Neural crest cell (in vitro differentiated cells): ENCODE measurements around the gene CEP55. TPM values are rescaled to one million over a fixed set of nuclear protein-coding genes. Genes with fewer than 3 reads are reported as not detected.

Experiments used
- DNase-seq: peaks from one replicate; pipeline ENCODE4 v3.0.0; 2021; ENCODE audit warnings: low read depth, mixed read lengths, low spot score
- H3K27ac Mint-ChIP-seq: one replicate; pipeline ENCODE4 v1.8.0; 2021; ENCODE audit warnings: mild to moderate bottlenecking, mixed read lengths; ENCODE audit not compliant: unreplicated experiment
- H3K27me3 Mint-ChIP-seq: 2 replicates; pipeline ENCODE4 v1.8.0; 2021; ENCODE audit warnings: low read depth, mild to moderate bottlenecking, mixed read lengths
- H3K36me3 Mint-ChIP-seq: 2 replicates; pipeline ENCODE4 v1.8.0; 2021; ENCODE audit warnings: low read depth, mild to moderate bottlenecking, mixed read lengths
- H3K4me1 Mint-ChIP-seq: 2 replicates; pipeline ENCODE4 v1.8.0; 2021; ENCODE audit warnings: mixed read lengths
- H3K4me3 Mint-ChIP-seq: one replicate; pipeline ENCODE4 v1.8.0; 2021; ENCODE audit warnings: mild to moderate bottlenecking, mixed read lengths
- H3K9me3 Mint-ChIP-seq: 2 replicates; pipeline ENCODE4 v1.8.0; 2021; ENCODE audit warnings: mixed read lengths
- total RNA-seq: library from RNA; stranded (reverse); gene quantifications from 2 replicates; pipeline ENCODE4 v1.2.1, GENCODE V29; 2021
- TF ChIP-seq, protein P1 (sequence below): fragments of 200-600 bp; sonication (generic); conservative IDR thresholded peaks from 2 replicates; pipeline ENCODE4 v1.5.0; 2021; ENCODE audit warnings: antibody characterized with exemption, mild to moderate bottlenecking

Gene CEP55
- total RNA-seq, 1 donor from 2014 or later = 30.7 TPM

DNA sequence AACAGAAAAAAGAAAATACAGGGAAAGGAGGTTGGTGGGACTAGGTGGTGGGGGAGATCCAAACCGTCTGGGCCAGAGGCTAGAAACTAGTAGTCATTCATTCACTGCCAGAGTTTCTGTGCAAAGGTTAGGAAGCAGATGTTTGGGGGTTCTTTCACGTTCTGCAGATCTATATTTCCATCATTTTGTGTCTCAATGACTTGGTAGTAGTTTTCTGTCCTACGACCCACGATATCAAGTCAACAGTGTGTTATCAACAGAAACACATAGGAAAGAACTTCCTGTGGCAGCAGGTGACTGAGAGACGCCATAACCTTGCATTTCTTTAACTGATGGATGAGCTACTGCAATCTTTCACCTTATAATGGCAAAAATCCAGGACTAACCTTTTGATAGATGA is 1.8 kb downstream of the CEP55 start:
- Mint-ChIP-seq H3K9me3 (no peaks in the 10 kb centered on the region), H3K4me1 (peaks cover 40% of the 10 kb centered on the region), H3K36me3 (no peaks in the 10 kb centered on the region), H3K4me3 (peak overlapping the region; percentile 83), H3K27me3 (no peaks in the 10 kb centered on the region), H3K27ac (no peak overlapping the region)
- TF ChIP-seq, protein P1, sequence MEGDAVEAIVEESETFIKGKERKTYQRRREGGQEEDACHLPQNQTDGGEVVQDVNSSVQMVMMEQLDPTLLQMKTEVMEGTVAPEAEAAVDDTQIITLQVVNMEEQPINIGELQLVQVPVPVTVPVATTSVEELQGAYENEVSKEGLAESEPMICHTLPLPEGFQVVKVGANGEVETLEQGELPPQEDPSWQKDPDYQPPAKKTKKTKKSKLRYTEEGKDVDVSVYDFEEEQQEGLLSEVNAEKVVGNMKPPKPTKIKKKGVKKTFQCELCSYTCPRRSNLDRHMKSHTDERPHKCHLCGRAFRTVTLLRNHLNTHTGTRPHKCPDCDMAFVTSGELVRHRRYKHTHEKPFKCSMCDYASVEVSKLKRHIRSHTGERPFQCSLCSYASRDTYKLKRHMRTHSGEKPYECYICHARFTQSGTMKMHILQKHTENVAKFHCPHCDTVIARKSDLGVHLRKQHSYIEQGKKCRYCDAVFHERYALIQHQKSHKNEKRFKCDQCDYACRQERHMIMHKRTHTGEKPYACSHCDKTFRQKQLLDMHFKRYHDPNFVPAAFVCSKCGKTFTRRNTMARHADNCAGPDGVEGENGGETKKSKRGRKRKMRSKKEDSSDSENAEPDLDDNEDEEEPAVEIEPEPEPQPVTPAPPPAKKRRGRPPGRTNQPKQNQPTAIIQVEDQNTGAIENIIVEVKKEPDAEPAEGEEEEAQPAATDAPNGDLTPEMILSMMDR = no peak
- no peak for DNase-seq

DNA sequence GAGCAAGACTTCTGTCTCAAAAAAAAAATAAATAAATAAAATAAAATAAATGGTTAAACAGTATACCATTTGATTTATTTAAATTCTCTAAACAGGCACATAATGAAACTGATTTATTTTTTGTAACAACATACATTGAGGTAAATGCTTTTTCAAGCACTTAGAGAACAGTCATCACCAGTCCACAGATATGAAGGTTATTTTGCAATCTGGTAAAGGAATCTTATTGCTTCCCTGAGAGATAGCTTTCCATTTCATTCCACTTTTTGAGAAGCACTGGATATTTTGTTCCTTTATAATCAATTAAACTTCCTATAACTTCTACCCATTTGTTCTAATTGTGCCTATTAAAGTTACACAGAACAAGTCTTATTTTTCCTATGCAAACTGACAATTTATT is 5.2 kb downstream of the CEP55 start:
- TF ChIP-seq, protein P1 = no peak
- no peaks in the 10 kb centered on the region for H3K9me3 Mint-ChIP-seq
- H3K36me3 Mint-ChIP-seq = peaks cover 4% of the 10 kb centered on the region
- H3K4me1 Mint-ChIP-seq = peaks cover 33% of the 10 kb centered on the region
- no peak for DNase-seq
- H3K27me3 Mint-ChIP-seq = no peaks in the 10 kb centered on the region
- H3K27ac Mint-ChIP-seq = no peak overlapping the region
- H3K4me3 Mint-ChIP-seq = no peak overlapping the region

DNA sequence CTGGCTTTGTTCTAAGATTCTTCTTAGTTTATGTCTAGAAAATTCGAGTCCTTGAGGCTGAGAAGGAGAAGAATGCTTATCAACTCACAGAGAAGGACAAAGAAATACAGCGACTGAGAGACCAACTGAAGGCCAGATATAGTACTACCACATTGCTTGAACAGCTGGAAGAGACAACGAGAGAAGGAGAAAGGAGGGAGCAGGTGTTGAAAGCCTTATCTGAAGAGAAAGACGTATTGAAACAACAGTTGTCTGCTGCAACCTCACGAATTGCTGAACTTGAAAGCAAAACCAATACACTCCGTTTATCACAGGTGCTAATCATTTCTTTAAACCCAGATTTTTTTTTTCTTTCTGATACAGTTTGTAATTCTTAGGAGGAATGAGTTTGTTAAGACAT is 6.7 kb downstream of the CEP55 start:
- no peak overlapping the region for H3K4me3 Mint-ChIP-seq
- H3K4me1 Mint-ChIP-seq = peaks cover 19% of the 10 kb centered on the region
- H3K27me3 Mint-ChIP-seq = no peaks in the 10 kb centered on the region
- no peak overlapping the region for H3K27ac Mint-ChIP-seq
- DNase-seq = no peak
- H3K9me3 Mint-ChIP-seq = no peaks in the 10 kb centered on the region
- peaks cover 4% of the 10 kb centered on the region for H3K36me3 Mint-ChIP-seq
- TF ChIP-seq, protein P1 = no peak

DNA sequence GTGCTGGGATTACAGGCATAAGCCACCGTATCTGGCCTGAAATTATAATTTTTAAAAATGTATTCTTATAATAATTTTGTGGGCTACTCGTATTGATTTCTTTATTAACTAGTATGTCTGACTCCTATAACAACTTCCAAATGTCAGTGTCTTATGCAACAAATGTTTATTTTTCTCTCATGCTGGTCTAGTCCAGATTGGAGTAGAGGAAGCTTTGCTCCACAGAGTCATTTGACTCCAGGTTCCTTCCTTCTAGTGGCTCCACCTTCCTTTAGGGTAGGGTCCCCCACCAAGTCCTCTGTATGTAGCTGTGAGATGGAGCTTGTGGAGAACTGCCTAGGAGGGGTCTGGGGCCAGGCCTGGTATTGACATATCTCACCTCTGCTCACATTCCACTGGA is 8.7 kb downstream of the CEP55 start:
- TF ChIP-seq, protein P1 = no peak
- Mint-ChIP-seq H3K27me3 (no peaks in the 10 kb centered on the region), H3K4me1 (peaks cover 3% of the 10 kb centered on the region), H3K4me3 (no peak overlapping the region), H3K27ac (no peak overlapping the region), H3K36me3 (peaks cover 4% of the 10 kb centered on the region), H3K9me3 (no peaks in the 10 kb centered on the region)
- DNase-seq = no peak

DNA sequence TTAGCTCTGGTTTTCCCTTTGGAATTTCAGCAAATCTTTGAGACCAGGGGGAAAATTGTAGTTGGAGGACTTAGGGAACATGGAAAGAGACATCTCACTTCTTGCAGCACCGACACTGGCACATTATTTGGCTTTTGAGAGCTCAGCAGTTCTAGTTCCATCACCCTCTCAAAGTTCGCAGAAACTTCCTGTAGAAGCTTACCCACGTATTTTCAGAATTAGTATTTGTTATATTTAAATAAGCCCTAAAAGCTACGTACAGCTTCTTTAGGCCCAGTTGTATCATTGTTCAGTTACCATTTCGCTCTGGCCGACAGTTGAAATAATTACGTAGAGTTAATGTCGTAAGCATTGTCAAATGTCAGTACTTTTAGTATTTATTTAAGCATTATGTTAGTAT is 13.4 kb downstream of the CEP55 start:
- TF ChIP-seq, protein P1 = no peak
- H3K27ac Mint-ChIP-seq = no peak overlapping the region
- H3K4me3 Mint-ChIP-seq = no peak overlapping the region
- peaks cover 6% of the 10 kb centered on the region for H3K36me3 Mint-ChIP-seq
- DNase-seq = no peak
- no peaks in the 10 kb centered on the region for H3K9me3 Mint-ChIP-seq
- no peaks in the 10 kb centered on the region for H3K4me1 Mint-ChIP-seq
- no peaks in the 10 kb centered on the region for H3K27me3 Mint-ChIP-seq

DNA sequence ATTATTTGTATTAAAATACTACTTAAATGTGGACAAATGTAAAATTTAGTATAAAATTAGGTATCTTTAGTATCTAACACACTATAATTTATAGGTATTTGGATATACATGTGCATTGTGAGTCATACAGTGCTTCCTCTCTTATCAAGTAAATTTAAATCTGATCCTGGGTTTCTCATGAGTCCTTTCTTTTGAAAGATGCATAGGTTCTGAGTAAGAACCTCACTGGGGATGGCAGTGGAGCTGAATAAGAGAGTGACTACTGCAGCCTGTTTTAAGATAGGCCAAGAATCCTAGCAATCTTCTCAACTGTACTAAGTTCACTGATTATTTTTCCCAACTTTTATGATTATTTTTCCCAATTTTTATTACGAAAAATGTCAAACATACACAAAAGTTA is 16.2 kb downstream of the CEP55 start:
- Mint-ChIP-seq H3K4me3 (no peak overlapping the region), H3K36me3 (peaks cover 14% of the 10 kb centered on the region), H3K9me3 (no peaks in the 10 kb centered on the region), H3K27ac (no peak overlapping the region), H3K4me1 (no peaks in the 10 kb centered on the region), H3K27me3 (no peaks in the 10 kb centered on the region)
- DNase-seq = no peak
- TF ChIP-seq, protein P1 = no peak
